Effector memory CD4-positive, alpha-beta T cell (primary cell): Measurements from ENCODE around the gene VGF.
A peak's percentile ranks its signal among the peaks of the same experiment; 100 is the strongest.
"Not testable (repeated sequence)": the region's sequence is repeated elsewhere in the genome, so short reads cannot be mapped to it uniquely, and the experiment has no call there.

Source experiments
- DNase-seq, 3 donors: peaks; one replicate each; pipeline ENCODE4 v3.0.0-alpha.2; 2020
- H3K27ac ChIP-seq: 2 replicates; pipeline ENCODE4 v1.7.0; 2013; ENCODE audit warnings: mild to moderate bottlenecking, low read length, moderate library complexity; ENCODE audit not compliant: insufficient read depth, poor library complexity, severe bottlenecking
- H3K27me3 ChIP-seq: replicated peaks from 2 replicates; pipeline ENCODE4 v1.7.0; 2013; ENCODE audit warnings: mild to moderate bottlenecking, low read length; ENCODE audit not compliant: insufficient read depth, control insufficient read depth, poor library complexity, severe bottlenecking
- H3K36me3 ChIP-seq: 2 replicates; pipeline ENCODE4 v1.7.0; 2013; ENCODE audit warnings: mild to moderate bottlenecking, low read length, moderate library complexity; ENCODE audit not compliant: control insufficient read depth, insufficient read depth
- H3K4me1 ChIP-seq: 2 replicates; pipeline ENCODE4 v1.7.0; 2013; ENCODE audit warnings: low read length, mild to moderate bottlenecking; ENCODE audit not compliant: control insufficient read depth, insufficient read depth, poor library complexity, severe bottlenecking
- H3K4me3 ChIP-seq: 2 replicates; pipeline ENCODE4 v1.7.0; 2013; ENCODE audit warnings: low read length, low read depth, mild to moderate bottlenecking; ENCODE audit not compliant: insufficient read depth, poor library complexity, severe bottlenecking
- H3K9me3 ChIP-seq: 2 replicates; pipeline ENCODE4 v1.7.0; 2013; ENCODE audit warnings: mild to moderate bottlenecking, low read length, moderate library complexity; ENCODE audit not compliant: control insufficient read depth

Gene VGF

DNA sequence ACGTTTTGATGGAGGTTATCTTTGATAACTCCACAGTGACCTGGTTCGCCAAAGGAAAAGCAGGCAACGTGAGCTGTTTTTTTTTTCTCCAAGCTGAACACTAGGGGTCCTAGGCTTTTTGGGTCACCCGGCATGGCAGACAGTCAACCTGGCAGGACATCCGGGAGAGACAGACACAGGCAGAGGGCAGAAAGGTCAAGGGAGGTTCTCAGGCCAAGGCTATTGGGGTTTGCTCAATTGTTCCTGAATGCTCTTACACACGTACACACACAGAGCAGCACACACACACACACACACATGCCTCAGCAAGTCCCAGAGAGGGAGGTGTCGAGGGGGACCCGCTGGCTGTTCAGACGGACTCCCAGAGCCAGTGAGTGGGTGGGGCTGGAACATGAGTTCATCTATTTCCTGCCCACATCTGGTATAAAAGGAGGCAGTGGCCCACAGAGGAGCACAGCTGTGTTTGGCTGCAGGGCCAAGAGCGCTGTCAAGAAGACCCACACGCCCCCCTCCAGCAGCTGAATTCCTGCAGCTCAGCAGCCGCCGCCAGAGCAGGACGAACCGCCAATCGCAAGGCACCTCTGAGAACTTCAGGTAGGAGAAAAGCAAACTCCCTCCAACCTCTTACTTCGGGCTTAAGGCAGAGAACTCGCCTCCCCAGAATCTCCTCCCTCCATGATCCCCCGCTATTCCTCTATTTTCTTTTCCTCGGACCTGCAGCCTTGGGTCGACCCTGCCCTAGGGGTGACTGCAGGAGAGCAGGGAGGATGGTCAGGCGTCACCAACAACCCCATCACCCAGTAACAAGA, 38.5 kb downstream of the VGF start, which contains the start of gene SERPINE1:
Gene SERPINE1, plus strand, starts transcription at position 454 of the 809 bp plus-strand sequence. CDS start 1,290 bp downstream, outside the sequence.
- Histone ChIP-seq H3K4me3 (no peak within 1 kb of the TSS), H3K9me3 (no peaks in the 10 kb centered on the region), H3K4me1 (peaks cover 17% of the 10 kb centered on the region), H3K36me3 (no peaks in the 10 kb centered on the region), H3K27me3 (peaks cover 11% of the 10 kb centered on the region), H3K27ac (no peak within 1 kb of the TSS)
- DNase-seq: peak; percentile 16 to 29 (median 16)

DNA sequence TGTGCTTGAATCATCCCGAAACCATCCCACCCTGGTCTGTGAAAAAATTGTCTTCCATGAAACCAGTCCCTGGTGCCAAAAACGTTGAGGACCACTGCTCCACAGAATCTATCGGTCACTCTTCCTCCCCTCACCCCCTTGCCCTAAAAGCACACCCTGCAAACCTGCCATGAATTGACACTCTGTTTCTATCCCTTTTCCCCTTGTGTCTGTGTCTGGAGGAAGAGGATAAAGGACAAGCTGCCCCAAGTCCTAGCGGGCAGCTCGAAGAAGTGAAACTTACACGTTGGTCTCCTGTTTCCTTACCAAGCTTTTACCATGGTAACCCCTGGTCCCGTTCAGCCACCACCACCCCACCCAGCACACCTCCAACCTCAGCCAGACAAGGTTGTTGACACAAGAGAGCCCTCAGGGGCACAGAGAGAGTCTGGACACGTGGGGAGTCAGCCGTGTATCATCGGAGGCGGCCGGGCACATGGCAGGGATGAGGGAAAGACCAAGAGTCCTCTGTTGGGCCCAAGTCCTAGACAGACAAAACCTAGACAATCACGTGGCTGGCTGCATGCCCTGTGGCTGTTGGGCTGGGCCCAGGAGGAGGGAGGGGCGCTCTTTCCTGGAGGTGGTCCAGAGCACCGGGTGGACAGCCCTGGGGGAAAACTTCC, 39.2 kb downstream of the VGF start:
- H3K9me3 ChIP-seq: no peaks in the 10 kb centered on the region
- peaks cover 17% of the 10 kb centered on the region for H3K4me1 ChIP-seq
- no peaks in the 10 kb centered on the region for H3K36me3 ChIP-seq
- no peak overlapping the region for H3K27ac ChIP-seq
- peaks cover 14% of the 10 kb centered on the region for H3K27me3 ChIP-seq
- DNase-seq: no peak
- H3K4me3 ChIP-seq: no peak overlapping the region

DNA sequence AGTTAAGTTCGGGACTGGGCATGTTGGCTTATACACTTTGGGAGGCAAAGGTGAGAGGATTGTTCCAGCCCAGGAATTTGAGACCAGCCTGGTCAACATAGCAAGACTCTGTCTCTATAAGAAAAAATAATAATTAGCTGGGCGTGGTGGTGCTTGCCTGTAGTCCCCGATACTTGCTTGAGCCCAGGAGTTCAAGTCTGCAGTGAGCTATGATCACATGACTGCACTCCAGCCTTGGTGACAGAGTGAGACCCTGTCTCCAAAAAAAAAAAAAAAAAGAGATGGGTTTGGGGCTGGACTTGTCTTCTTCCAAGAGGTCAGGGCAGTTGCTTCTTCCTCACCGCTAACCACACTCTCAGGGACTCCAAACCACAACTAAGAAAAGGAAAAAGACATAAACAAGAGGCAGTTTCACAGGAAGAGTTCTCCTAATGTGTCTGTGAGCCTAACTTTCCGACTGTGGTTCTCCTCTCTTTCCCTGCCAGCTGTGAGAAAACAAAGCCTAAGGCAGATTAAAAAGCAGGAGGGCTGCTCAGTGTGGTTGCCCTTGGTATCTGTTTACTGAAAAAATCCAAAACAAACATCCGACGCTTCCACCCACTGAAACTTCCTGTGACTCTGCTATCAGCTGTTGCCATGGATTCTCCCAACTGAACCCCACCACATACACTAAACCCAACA, 40.9 kb downstream of the VGF start:
- Histone ChIP-seq H3K27me3 (peaks cover 14% of the 10 kb centered on the region), H3K4me3 (no peak overlapping the region), H3K9me3 (no peaks in the 10 kb centered on the region), H3K36me3 (no peaks in the 10 kb centered on the region), H3K4me1 (peaks cover 17% of the 10 kb centered on the region), H3K27ac (no peak overlapping the region)
- no peak for DNase-seq

GRCh38 chr7:101123703-101124068, 41.7 kb downstream of the VGF start:
- Histone ChIP-seq H3K4me3 (no peak overlapping the region), H3K27ac (no peak overlapping the region), H3K27me3 (peaks cover 17% of the 10 kb centered on the region), H3K36me3 (no peaks in the 10 kb centered on the region), H3K9me3 (no peaks in the 10 kb centered on the region), H3K4me1 (peaks cover 17% of the 10 kb centered on the region)
- DNase-seq: no peak

GRCh38 chr7:101122933-101123702, 42.3 kb downstream of the VGF start:
- Histone ChIP-seq H3K4me3 (no peak overlapping the region), H3K4me1 (peaks cover 17% of the 10 kb centered on the region), H3K27me3 (peaks cover 17% of the 10 kb centered on the region), H3K9me3 (no peaks in the 10 kb centered on the region), H3K27ac (no peak overlapping the region), H3K36me3 (no peaks in the 10 kb centered on the region)
- DNase-seq: no peak

- peaks cover 13% of the 10 kb centered on the region for H3K4me1 ChIP-seq
Measured at GRCh38 chr7:101121991-101122932, 43.1 kb downstream of the VGF start.

DNA sequence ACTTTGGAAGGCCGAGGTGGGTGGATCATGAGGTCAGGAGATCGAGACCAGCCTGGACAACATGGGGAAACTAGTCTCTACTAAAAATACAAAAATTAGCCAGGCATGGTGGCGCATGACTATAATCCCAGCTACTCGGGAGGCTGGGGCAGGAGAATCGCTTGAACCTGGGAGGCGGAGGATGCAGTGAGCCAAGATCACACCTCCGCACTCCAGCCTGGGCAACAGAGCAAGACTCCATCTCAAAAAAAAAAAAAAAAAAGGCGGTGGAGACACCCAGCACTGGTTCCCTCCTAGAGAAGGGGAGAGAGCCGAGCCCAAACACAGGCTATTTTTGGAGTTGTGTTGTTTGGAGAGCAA, 43.8 kb downstream of the VGF start:
- DNase-seq, H3K36me3 ChIP-seq, H3K4me1 ChIP-seq, H3K9me3 ChIP-seq, H3K4me3 ChIP-seq, H3K27ac ChIP-seq: not testable (repeated sequence)
- peaks cover 17% of the 10 kb centered on the region for H3K27me3 ChIP-seq

More at GRCh38 chr7:101121991-101122932, 43.1 kb downstream of the VGF start:
- Histone ChIP-seq H3K4me3 (no peak overlapping the region), H3K27ac (no peak overlapping the region), H3K9me3 (no peaks in the 10 kb centered on the region), H3K27me3 (peaks cover 17% of the 10 kb centered on the region), H3K36me3 (no peaks in the 10 kb centered on the region)
- DNase-seq: no peak

- Histone ChIP-seq H3K27ac (no peak overlapping the region), H3K4me3 (no peak overlapping the region), H3K9me3 (no peaks in the 10 kb centered on the region), H3K36me3 (no peaks in the 10 kb centered on the region), H3K27me3 (peaks cover 17% of the 10 kb centered on the region), H3K4me1 (no peaks in the 10 kb centered on the region)
- DNase-seq: no peak
Measured at GRCh38 chr7:101120315-101120714, 45.1 kb downstream of the VGF start.

DNA sequence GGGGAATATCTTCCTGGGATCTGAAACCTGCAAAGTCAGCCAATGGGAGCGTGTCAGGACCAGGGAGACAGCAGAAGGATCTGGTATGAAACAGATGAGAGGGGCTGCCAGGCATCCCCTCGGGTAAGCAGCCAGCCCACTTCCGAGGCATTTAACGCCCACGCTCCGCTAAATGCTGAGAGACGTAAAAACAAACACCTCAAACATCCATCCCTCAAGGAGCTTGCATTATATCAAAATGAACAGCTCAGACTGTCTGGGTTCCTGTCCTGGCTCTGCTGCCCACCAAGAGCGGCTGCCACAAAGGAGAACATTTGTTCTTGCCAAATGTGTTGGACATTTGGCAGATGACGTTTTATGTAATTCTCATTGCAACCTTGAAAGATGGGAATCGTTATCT, 45.5 kb downstream of the VGF start:
- H3K36me3 ChIP-seq: no peaks in the 10 kb centered on the region
- peaks cover 17% of the 10 kb centered on the region for H3K27me3 ChIP-seq
- no peak overlapping the region for H3K27ac ChIP-seq
- H3K4me1 ChIP-seq: no peaks in the 10 kb centered on the region
- H3K4me3 ChIP-seq: no peak overlapping the region
- no peak for DNase-seq
- H3K9me3 ChIP-seq: no peaks in the 10 kb centered on the region
